OCI-LY3 (cell line): ENCODE data around the gene NOB1.
"Not testable (repeated sequence)": the region's sequence is repeated elsewhere in the genome, so short reads cannot be mapped to it uniquely, and the experiment has no call there.

ENCODE experiments used
- H2AFZ ChIP-seq: fragments of 200-600, 300-600 bp; shearing (Covaris generic); 2 replicates; pipeline ENCODE4 v1.6.0; 2014; ENCODE audit warnings: antibody characterized with exemption, low read depth, low read length
- H3K27ac ChIP-seq: fragments of 200-600, 300-600 bp; sonication (generic); 2 replicates; pipeline ENCODE4 v1.5.1; 2014; ENCODE audit warnings: mild to moderate bottlenecking, low read length, moderate library complexity, mixed read lengths
- H3K27me3 ChIP-seq: fragments of 200-600, 300-600 bp; sonication (generic); 2 replicates; pipeline ENCODE4 v1.6.1; 2014; ENCODE audit warnings: low read depth, low read length, mixed read lengths
- H3K36me3 ChIP-seq: fragments of 200-600, 300-600 bp; sonication (generic); replicated peaks from 2 replicates; pipeline ENCODE3; 2014; ENCODE audit warnings: low read depth, low read length, mixed read lengths
- H3K4me1 ChIP-seq: fragments of 300-600, 200-600 bp; sonication (generic); 2 replicates; pipeline ENCODE4 v1.6.1; 2014; ENCODE audit warnings: low read length, mixed read lengths
- H3K4me2 ChIP-seq: fragments of 200-600, 300-600 bp; sonication (generic); 2 replicates; pipeline ENCODE4 v1.6.1; 2014; ENCODE audit warnings: low read length, mixed read lengths
- H3K4me3 ChIP-seq: fragments of 300-600, 200-600 bp; sonication (generic); 2 replicates; pipeline ENCODE4 v1.5.1; 2014; ENCODE audit warnings: antibody characterized with exemption, mild to moderate bottlenecking, low read length, moderate library complexity
- H3K79me2 ChIP-seq: fragments of 300-600, 200-600 bp; shearing (Covaris generic); 2 replicates; pipeline ENCODE4 v1.6.1; 2014; ENCODE audit warnings: mild to moderate bottlenecking, low read length, mixed read lengths
- H3K9ac ChIP-seq: fragments of 300-600, 200-600 bp; shearing (Covaris generic); 2 replicates; pipeline ENCODE4 v1.6.0; 2014; ENCODE audit warnings: mild to moderate bottlenecking, low read length, moderate library complexity
- H3K9me3 ChIP-seq: fragments of 200-600, 300-600 bp; shearing (Covaris generic); 2 replicates; pipeline ENCODE4 v1.6.1; 2014; ENCODE audit warnings: low read length, mixed read lengths; ENCODE audit not compliant: insufficient read depth
- H4K20me1 ChIP-seq: fragments of 200-600, 300-600 bp; sonication (generic); 2 replicates; pipeline ENCODE4 v1.6.1; 2016; ENCODE audit warnings: low read length, mixed read lengths; ENCODE audit not compliant: insufficient read depth
- CTCF ChIP-seq: fragments of 200-600, 300-600 bp; sonication (generic); IDR thresholded peaks from 2 replicates; pipeline ENCODE4 v1.5.1; 2014; ENCODE audit warnings: antibody characterized with exemption, low read length, low read depth
- EZH2phosphoT487 ChIP-seq: fragments of 200-600 bp; shearing (Covaris generic); IDR thresholded peaks from 2 replicates; pipeline ENCODE4 v1.6.1; 2018; ENCODE audit warnings: antibody characterized with exemption, mixed run types, low read depth

Gene NOB1

GRCh38 chr16:69761983-69762813 is 7.5 kb upstream of the NOB1 start, which contains the start of gene WWP2:
TSS of gene WWP2 (plus strand) at chr16:69762332. CDS start at chr16:69787011, 24,679 bp downstream.
- no peaks in the 10 kb centered on the region for H4K20me1 ChIP-seq
- H3K36me3 ChIP-seq = no peaks in the 10 kb centered on the region
- H3K27me3 ChIP-seq = no peaks in the 10 kb centered on the region
- peak within 1 kb of the TSS; percentile 74 for H3K27ac ChIP-seq
- H3K4me2 ChIP-seq = peak within 1 kb of the TSS; percentile 96
- peak within 1 kb of the TSS; percentile 97 for H3K9ac ChIP-seq
- no peaks in the 10 kb centered on the region for H3K9me3 ChIP-seq
- H3K79me2 ChIP-seq = peaks cover 25% of the 10 kb centered on the region
- peak within 1 kb of the TSS; percentile 99 for H2AFZ ChIP-seq
- TF ChIP-seq CTCF (no peak), EZH2phosphoT487 (no peak)
- H3K4me1 ChIP-seq = peaks cover 15% of the 10 kb centered on the region
- peak within 1 kb of the TSS; percentile 99 for H3K4me3 ChIP-seq

GRCh38 chr16:69757375-69757774 is 2.6 kb upstream of the NOB1 start:
- Histone ChIP-seq H3K79me2 (peaks cover 24% of the 10 kb centered on the region), H3K4me1 (peaks cover 12% of the 10 kb centered on the region)
- not testable (repeated sequence) for H2AFZ ChIP-seq, H4K20me1 ChIP-seq, H3K27me3 ChIP-seq, H3K27ac ChIP-seq, H3K36me3 ChIP-seq, H3K9me3 ChIP-seq, H3K9ac ChIP-seq, H3K4me3 ChIP-seq, H3K4me2 ChIP-seq

GRCh38 chr16:69756705-69757104 is 2.0 kb upstream of the NOB1 start:
- H2AFZ ChIP-seq = no peak overlapping the region
- peaks cover 31% of the 10 kb centered on the region for H3K79me2 ChIP-seq
- H3K4me1 ChIP-seq = peaks cover 10% of the 10 kb centered on the region
- no peak overlapping the region for H3K4me2 ChIP-seq
- no peak overlapping the region for H3K4me3 ChIP-seq
- no peak for TF ChIP-seq CTCF
- no peak for TF ChIP-seq EZH2phosphoT487
- H3K27ac ChIP-seq = no peak overlapping the region
- no peak overlapping the region for H3K9ac ChIP-seq
- H3K36me3 ChIP-seq = peaks cover 14% of the 10 kb centered on the region
- H3K9me3 ChIP-seq = no peaks in the 10 kb centered on the region
- H4K20me1 ChIP-seq = peaks cover 4% of the 10 kb centered on the region; the same call in 1 of the 2 replicates
- H3K27me3 ChIP-seq = no peaks in the 10 kb centered on the region

GRCh38 chr16:69754143-69754468 is 620 bp downstream of the NOB1 start:
- Histone ChIP-seq H3K4me1 (peaks cover 7% of the 10 kb centered on the region), H3K4me2 (peak overlapping the region; percentile 80), H4K20me1 (peaks cover 4% of the 10 kb centered on the region; the same call in 1 of the 2 replicates), H3K9me3 (no peaks in the 10 kb centered on the region), H3K79me2 (peaks cover 50% of the 10 kb centered on the region), H2AFZ (no peak overlapping the region), H3K4me3 (peak overlapping the region; percentile 93), H3K36me3 (peaks cover 32% of the 10 kb centered on the region), H3K27me3 (no peaks in the 10 kb centered on the region), H3K9ac (peak overlapping the region; percentile 95), H3K27ac (peak overlapping the region; percentile 61)
- no peak for TF ChIP-seq CTCF
- no peak for TF ChIP-seq EZH2phosphoT487
